GM10248 (cell line): Measurements from ENCODE around the gene SNAPC1.
A peak's percentile ranks its signal among the peaks of the same experiment; 100 is the strongest.
"Not testable (repeated sequence)": the region's sequence is repeated elsewhere in the genome, so short reads cannot be mapped to it uniquely, and the experiment has no call there.

Experiments used
- CTCF ChIA-PET: fragments of 300-600 bp; sonication (Branson Sonifier 250); formaldehyde crosslinking; extraction: SDS; loops from one replicate; lab custom pipeline; 2021; ENCODE audit warnings: antibody characterized with exemption; lab: Yijun Ruan, JAX
- POLR2A ChIA-PET: fragments of 350-650 bp; sonication (Branson Sonifier 250); formaldehyde crosslinking; extraction: SDS; loops from one replicate; lab custom pipeline; 2020; ENCODE audit warnings: antibody characterized with exemption; lab: Yijun Ruan, JAX
- DNase-seq: peaks from one replicate; pipeline ENCODE4 v3.0.0; 2012; ENCODE audit errors: extremely low spot score
- CTCF ChIP-seq: IDR thresholded peaks from 2 replicates; pipeline ENCODE4 v1.5.1; 2012; ENCODE audit warnings: mild to moderate bottlenecking, low read depth; ENCODE audit errors: extremely low read depth, missing control alignments, control extremely low read depth

The SNAPC1 gene

GRCh38 chr14:61753631-61754030 lies 8.6 kb upstream of the SNAPC1 start:
- TF ChIP-seq CTCF, result peak; percentile 24
- DNase-seq, result no peak
- ChIA-PET CTCF (interaction anchor here (1.4 to 3.5 kb wide), 4 partner anchors 8 to 84 kb away, joined by 3 to 24 read pairs (median 8); partner anchors contain the start of gene SNAPC1), POLR2A (no interaction called here)

- no peak for DNase-seq
- ChIA-PET CTCF (interaction anchor here (2.6 kb wide), 1 partner anchor 83 kb away, joined by 11 read pairs; no protein-coding TSS in a partner anchor), POLR2A (no interaction called here)
- no peak for TF ChIP-seq CTCF
Observed at GRCh38 chr14:61754627-61755381, 7.4 kb upstream of the SNAPC1 start.

- POLR2A ChIA-PET, CTCF ChIA-PET, DNase-seq: not testable (repeated sequence)
Observed at GRCh38 chr14:61755382-61755742, 6.9 kb upstream of the SNAPC1 start.

GRCh38 chr14:61756135-61756534 lies 6.1 kb upstream of the SNAPC1 start:
- TF ChIP-seq CTCF, result no peak
- DNase-seq, result no peak
- ChIA-PET CTCF (interaction anchor here (1.2 kb wide), 1 partner anchor 14 kb away, joined by 3 read pairs; no protein-coding TSS in a partner anchor), POLR2A (no interaction called here)

GRCh38 chr14:61759878-61760277 lies 2.3 kb upstream of the SNAPC1 start:
- DNase-seq, result no peak
- ChIA-PET CTCF (interaction anchor here (0.7 to 1.5 kb wide), 3 partner anchors 8 to 268 kb away, joined by 3 read pairs; no protein-coding TSS in a partner anchor), POLR2A (no interaction called here)
- TF ChIP-seq CTCF, result no peak

- DNase-seq, result no peak
- no peak for TF ChIP-seq CTCF
- ChIA-PET POLR2A (interaction anchor here (0.6 to 1.3 kb wide), 6 partner anchors 9 to 1677 kb away, joined by 3 to 9 read pairs (median 4); no protein-coding TSS in a partner anchor), CTCF (interaction anchor here (0.9 to 2.5 kb wide), 10 partner anchors 9 to 365 kb away, joined by 3 to 24 read pairs (median 5); no protein-coding TSS in a partner anchor)
Observed at GRCh38 chr14:61761557-61761956, 663 bp upstream of the SNAPC1 start.
